H4 (cell line): Measurements from ENCODE around the gene C17orf113. TPM values are rescaled to one million over a fixed set of nuclear protein-coding genes. Genes with fewer than 3 reads are reported as not detected.
"Not testable (repeated sequence)": the region's sequence is repeated elsewhere in the genome, so short reads cannot be mapped to it uniquely, and the experiment has no call there.

Source experiments
- DNase-seq: peaks from one replicate; pipeline ENCODE4 v3.0.0-alpha.2; 2015; ENCODE audit warnings: low spot score
- total RNA-seq: library from RNA; depleted of rRNA; stranded (reverse); fragments of >200 nt; shearing (Covaris generic); gene quantifications from 2 replicates; pipeline ENCODE4 v1.2.3, GENCODE V29; 2014

Gene C17orf113
- total RNA-seq, 1 experiment from 2014 or later: 0.19 TPM

DNA sequence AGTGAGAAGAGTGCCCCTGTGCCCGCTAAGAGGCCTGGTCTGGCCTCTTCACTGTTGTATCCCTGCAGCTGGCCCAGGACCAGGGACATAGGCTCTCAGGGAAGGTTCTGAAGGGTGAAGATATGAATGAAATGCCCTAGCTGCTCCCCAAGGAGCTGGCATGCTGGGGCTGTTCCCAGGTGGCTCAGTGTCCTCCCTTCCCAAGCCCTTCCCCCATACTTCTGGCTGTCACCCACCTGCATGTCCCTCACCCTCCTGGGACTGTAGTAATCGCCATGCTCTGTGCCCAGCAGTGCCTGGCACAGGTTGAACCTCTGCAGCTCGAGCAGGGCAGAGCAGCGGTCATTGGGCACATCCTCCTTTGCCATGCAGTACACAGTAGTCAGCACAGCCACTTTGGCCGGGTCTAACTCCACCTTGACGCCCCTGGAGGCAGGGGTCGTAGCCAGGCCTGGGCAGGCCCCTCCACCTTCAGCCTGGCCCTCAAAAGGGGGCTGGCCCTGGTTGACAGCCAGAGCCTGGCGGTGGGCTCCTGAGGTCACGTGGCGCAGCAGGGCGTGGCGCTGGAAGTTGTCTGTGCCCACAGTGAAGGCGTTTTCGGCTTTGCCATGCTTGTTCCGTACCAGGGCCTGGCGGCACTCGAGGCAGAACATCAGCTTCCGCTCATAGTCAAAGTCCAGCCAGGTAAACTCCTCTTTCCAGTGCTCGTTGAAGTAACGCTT is 7.6 kb downstream of the C17orf113 start:
- no peak for DNase-seq

DNA sequence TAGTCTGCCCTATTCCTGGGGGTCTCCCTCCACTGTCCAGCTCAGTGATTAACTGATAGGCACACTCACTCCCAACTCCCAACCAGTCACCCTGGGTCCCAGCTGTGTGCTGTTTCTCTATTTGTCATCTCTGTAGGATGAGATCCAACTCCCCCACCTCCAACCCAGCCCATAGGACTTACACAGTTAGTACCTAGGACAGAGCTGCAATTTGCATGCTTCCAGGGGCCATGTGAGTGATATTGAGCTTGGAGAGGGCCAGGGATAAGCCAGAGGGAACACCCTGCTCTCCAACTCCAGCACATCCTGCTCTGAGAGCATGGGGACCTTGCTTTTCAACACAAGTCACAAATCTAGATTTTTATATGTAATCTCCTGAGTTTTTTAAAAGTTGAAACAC is 8.8 kb downstream of the C17orf113 start:
- no peak for DNase-seq

DNA sequence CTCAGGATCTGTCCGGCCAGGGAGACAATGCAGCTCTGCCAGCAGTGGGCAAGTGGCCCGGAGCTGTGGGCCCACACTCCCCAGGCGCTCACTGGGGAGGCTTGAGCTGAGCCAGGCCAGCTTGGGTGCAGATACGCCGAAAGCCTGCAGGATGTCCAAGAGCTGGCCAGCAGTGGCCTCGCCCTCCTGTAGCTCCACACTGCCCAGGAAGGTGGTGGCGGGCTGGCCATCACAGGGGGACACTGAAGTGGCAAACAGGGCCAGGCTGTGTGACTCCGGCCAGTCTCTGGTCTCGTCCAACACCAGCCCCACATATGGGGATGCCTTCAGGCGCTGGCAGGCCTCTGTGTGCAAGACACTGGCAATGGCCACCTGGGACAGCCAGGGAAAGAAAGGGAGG is 9.6 kb downstream of the C17orf113 start:
- no peak for DNase-seq

DNA sequence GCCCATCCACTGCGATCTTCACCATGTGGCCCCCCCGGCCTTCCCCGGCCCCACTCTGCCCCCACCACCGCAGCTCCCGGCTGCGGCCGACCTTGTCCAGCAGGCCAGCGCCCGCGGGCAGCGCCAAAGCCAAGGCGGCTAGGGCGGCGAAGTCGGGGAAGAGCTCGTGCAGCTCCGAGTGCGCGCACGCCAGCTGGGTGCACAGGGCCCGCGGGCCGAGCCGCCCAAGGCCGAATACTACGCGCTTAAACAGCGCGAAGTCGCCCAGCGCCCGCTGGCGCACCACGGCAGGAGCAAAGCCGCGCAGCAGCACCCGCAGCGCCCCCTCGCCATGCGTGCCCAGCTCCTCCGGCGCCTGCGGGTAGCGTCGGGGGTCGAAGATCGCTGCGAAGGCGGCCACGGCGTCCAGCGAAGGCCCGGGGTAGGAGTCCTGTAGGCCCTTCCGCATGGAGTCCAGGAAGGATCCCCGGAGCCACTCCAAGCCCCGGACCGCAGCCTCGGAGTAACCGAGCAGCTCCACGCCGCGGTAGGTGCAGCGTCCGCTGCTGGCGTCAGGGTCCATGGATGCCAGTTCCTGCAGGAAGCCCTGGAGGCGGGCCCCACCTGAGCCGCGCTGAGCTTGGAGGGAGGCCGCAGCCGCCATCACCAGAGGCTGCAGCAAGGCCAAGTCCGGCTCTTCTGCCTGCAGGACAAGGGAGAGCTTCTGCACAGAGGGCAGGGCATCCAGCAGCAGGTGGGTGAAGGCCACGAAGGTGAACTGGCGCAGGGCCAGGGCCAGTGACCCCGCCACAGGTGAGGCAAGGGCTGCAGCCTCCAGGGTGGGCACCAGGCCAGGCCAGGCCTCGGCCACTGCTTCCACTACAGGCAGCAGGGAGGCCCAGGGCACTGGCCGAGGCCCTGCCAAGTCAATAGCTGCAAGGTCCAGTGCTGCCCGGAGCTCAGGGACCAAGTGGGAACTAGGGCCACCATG is 10.3 kb downstream of the C17orf113 start:
- DNase-seq: no peak

DNA sequence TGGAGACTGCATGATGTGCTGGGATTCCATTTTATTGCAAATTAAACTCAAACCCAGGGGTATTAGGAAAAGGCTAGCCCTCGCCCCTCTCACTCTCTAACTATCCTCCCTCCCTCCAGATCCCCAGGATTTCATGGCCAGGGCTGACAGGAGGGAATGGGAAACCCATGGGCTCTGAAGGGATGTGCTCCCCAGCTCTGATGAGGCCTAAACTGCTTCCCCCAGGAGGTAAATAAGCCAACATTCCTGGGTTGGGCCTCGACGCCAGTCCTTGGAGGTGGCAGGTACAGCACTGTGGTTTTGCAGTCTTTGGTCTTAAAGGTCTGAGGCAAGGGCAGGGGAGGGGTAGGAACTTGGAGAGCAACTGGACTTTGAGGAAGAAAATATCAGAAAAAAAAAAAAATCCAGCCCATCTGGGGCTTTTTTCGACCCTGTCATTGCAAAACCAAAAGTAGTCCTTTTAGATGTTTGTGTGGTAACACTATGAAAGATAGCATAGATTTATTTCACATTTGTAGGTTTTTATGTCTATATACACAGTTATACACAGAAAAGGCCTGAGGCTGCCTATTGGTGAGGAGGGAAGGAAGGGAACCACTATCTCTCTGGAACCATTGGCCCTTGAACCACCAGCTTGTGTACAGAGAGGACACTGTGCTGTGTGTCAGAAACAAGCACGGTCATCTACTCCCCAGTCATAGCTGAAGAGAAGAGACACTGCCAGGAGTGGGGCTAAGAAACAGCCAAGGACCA is 12.0 kb downstream of the C17orf113 start:
- DNase-seq: no peak

DNA sequence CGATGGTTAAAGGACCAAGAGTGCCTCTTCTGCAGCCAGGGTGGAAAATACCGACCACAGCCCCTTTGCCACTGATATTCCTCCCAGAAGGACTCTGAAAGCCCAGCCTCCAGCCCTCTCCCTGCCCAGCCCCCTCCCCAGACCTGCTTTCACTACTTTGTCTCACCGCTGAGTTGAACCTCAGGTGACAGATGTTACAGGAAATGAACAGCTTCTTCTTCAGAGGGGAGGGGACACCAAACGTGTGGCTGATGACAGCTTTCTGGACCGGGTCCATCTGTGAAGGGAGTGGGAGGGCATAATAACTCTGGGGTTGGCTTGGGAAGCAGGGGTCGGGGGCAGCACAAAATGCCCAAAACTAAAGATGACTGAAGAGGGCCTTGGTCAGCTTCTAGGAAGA is 16.3 kb downstream of the C17orf113 start:
- no peak for DNase-seq

DNA sequence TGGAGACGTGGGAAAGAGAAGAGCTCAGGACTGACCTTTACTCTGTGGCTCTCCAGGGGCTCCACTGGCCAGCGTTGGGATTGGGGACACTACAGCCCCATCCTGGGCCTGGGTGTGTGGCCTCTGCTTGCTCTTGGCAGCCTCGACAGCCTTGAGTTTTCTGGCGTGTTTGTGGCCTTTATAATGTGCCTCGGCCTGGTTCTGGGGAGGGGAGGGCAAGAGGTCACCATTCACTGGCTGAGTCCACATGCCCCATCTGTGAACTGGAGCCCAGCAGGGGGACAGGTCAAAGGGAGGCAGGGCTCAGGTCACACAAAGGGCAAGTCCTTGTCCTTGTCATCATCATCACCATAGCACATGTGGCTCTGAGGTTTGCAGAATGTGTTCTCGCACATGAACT is 18.8 kb downstream of the C17orf113 start:
- DNase-seq: no peak

DNA sequence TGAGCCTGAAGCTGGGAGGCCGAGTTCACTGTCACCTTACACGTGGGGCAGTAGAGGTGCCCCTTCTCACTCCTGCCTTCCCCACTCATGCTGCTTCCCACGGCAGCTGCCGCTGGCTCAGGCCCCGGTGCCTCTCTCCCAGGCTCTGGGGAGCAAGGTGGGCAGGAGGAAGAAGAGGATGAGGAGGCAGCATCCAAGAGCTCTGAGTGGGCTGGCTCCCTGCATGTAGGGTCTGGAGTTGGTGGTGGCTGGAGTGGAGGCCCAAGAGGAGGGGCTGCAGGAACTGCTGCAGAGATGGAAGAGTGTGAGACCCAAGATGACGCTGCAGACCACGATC is 21.6 kb downstream of the C17orf113 start:
- no peak for DNase-seq

DNA sequence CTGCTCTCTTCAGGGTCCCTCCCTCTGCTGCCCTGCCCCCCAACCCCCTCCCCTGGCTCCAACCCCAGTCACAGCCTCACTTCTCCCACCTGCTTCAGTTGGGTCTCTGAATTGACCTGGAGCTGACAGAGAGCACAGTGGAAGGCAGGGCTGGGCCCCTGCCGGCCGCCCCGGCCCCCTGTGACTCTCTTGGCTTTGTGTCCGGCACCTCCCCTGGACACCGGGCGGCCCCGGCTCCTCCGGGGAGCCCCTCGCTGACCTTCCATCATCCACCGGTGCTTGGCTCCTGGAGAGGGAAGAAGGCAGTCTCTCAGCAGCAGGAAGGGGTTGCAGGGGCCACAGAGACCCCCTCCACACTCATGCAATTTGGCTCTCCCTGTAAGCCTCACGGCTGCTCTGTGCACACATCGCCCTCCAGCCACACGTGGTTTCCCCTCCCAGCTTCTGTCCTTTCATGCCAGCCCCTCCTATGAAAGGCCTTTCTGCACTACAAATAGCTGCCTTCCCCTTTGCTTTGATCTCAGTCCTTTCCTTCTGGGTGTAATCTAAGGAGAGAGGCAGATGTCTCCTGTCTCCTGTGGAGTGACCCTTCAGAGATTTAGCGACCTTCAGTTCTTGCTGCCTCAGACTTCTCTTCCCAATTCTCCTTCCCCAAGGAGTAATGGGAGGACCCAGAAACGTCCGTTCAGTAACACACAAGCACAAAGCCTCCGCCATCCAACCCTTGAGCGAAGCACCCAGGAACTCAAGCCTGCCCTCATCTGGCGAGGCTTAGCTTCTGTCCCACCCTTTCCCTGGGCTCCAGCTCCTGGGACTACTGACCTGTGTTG is 22.2 kb downstream of the C17orf113 start:
- DNase-seq: no peak

DNA sequence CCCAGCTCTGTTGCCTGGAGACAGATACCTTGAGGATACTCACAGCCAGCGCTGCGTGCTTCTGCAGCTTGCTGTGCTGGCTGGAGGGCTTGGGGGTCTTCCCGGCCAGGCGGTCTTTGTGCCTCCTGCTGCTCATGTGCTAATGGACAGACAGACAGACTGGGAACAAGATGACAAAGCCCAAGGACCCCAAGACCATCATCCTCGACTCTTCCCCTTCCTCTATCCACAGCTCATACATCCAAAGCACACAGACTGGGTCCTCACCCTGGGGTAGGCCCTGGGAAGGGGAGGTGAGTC is 22.9 kb downstream of the C17orf113 start:
- DNase-seq: no peak

DNA sequence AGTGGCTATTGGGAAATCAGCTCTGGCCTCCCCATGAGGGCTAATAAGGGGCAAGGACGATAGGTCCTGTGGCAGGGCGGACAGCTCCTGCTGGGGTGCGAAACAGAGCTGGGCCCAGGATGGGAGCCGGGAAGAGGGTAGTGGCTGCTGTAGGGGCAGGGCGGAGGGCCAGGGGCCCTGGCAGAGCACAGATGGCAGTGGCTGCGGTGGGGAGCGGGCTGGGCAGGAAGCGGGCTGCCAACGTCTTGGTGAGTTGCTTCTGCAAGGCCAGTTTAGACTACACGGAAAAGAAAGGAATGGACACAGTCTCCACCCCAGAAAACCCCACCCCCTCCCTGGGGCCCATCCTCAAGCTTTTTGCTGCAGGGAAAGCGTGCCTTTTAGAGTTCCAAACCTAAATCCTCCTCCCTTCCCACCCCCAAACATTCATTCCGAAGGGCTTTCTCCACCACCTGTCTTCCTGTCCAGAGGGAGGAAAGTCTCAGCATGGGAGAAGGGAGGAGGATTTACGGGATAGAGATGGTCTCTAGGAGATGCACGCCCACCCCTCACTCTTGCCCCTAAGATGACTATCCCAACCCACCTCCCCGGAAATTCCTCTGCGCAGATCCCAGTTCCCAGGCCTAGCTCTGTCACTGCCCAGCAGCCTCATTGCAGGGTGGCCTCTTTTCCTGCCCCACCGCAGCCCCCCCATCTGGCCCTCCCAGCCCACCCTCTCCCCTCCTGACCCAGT is 23.4 kb downstream of the C17orf113 start:
- DNase-seq: no peak

DNA sequence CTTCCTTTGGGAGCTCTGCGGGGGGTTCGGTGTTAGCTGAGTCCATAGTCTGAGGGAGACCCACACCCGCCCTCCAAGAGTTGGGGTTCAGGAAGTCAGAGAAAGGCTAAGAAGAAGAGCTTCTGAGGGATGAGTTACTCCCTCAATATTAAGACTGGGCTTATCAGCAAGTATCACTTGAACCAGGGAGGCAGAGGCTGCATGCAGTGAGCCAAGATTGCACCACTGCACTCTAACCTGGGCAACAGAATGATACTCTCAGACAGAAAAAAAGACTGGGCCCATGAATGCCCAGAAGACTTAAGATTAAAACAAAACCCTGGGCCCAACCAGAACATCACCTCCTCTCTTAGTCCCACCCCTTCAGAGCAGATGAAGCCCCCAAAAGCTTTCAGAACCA is 24.5 kb downstream of the C17orf113 start:
- DNase-seq: no peak

DNA sequence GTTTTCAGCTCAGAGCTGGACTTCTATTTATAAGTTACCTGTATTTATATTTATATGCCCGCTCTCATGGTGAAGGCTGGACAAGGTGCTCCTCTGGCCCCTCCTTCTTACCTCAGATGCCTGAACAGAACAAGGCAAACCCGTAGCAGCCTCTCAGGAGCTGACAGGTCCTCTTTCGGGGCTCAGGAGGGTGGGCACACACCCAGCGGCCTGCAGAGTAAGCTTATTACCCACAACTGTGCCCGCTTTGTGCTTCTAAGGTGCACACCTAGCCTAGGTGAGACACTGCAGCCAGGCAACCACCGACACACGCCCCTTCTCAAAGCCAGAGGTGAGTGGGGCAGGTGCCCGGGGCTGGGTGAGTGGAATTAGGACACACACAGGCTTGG is 25.2 kb downstream of the C17orf113 start:
- no peak for DNase-seq

DNA sequence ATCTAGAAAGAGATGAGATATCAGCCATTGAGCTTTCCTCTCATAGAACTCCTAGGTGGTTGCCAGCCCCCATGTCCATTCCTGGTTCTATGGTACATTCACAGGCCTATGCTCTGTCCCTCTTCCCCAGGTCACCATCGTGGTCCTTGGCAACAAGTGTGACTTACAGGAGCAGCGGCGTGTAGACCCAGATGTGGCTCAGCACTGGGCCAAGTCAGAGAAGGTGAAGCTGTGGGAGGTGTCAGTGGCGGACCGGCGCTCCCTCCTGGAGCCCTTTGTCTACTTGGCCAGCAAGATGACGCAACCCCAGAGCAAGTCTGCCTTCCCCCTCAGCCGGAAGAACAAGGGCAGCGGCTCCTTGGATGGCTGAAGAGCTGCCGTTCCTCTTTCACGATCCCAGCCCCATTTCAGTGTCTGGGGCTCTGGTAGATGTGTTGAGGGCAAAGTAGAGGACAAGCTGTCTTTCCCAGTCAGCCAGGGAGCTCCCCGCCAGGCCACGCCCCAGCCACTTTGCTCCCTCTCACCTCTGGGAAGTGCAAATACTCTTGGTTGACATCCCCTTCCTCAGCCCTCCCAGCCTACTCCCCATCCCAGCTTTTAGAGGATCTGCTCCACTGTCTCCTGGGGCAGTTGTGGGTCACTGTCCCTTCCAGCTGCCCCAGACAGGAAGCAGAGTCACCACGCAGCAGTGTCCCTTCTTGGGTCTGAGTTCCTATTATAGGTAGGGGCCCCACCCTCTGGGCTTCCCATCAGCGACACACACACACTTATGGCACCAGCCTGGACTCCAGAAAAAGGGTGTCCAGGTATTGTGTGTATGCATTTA is 26.7 kb downstream of the C17orf113 start:
- DNase-seq: no peak

DNA sequence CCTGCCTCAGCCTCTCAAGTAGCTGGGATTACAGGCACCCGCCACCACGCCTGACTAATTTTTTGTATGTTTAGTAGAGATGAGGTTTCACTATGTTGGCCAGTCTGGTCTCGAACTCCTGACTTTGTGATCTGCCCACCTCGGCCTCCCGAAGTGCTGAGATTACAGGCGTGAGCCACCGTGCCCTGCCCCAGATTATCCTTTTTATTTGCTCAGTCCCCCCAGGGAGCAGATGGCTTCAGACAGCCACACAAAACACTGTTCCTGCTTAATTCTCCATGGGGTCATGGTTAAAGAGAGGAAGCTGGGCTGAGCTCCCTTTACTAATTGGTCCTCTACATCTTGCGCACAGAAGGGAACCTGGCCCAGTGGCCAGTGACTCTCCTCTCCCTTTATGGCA is 29.6 kb downstream of the C17orf113 start:
- not testable (repeated sequence) for DNase-seq

DNA sequence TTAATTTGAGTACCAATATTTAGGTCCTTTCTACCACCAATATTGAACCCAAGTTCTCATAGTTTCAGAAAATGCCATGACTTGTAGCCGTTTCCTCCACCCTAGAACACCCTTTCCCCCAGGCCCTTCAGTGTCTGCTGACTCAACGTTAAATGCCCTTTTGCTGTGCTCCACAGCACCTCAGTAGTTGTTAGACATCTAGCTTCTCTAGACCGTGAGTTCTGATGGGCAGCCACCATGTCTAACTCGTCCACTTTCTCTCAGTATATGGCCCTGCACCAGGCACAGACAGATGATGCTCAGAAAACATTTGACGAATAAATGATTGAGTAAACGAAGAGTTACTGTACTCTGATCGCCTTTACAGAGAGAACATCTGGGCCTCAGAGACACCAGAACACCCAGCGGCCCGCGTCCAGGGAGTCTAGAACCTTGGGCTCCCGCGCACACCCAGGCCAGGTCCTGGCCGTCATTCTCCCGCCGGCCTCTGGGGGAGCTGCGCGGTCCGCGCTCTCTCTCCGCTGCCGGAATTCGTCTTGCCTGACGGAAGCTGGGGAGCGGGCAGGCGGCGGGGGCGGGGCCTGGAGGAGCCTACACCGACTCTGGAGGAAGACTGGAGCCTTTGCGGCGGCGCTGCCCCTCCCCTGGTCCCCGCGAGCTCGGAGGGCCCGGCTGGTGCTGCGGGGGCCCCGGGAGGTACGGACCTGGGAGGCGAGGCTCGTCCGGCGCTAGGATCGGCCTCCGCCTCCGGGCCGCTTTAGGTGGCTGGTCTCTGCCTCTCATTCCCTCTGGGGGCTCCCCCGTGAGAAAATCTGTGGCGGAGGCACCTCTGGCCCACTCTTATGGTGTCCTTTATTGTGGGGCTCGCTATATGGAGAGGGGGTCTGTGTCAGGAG is 30.6 kb downstream of the C17orf113 start, which contains the start of gene NKIRAS2:
NKIRAS2 (plus strand) TSS at position 582 of the 896 bp plus-strand sequence. CDS start 1,488 bp downstream, outside the sequence.
- DNase-seq: peak; percentile 82

DNA sequence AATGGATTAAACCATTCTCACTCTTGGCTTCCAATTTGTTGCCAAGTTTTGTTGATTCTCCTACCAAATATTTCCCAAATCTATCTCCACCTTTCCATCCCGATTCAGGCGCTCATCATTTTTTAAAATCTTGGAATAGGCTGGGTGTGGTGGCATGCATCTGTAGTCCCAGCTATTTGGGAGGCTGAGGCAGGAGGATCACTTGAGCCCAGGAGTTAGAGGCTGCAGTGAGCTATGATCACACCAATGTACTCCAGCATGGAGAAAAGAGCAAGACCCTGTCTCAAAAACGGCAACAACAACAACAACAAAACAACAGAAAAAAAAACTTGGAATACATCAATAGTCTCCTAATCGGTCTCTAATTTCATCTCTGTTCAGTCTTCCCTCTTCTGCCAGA is 31.4 kb downstream of the C17orf113 start:
- no peak for DNase-seq

DNA sequence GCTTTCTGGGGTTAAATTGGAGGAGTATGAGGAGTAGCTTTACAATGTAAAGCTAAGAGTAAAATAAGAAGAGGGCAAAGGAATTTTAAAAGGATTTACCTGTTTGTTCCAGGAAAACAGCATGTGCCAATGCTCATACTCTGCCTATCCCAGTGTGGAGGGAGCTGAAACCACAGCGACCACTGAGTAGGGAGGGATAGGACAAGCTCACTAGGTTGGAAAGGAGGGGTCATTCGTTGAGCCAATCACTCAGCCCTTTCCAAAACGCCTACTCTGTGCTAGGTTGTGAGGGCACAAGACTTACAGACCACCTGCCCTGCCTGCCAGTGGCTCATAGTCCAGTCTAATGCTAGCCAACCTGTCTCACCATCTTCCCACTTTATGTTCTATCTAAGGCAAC is 32.1 kb downstream of the C17orf113 start:
- no peak for DNase-seq

DNA sequence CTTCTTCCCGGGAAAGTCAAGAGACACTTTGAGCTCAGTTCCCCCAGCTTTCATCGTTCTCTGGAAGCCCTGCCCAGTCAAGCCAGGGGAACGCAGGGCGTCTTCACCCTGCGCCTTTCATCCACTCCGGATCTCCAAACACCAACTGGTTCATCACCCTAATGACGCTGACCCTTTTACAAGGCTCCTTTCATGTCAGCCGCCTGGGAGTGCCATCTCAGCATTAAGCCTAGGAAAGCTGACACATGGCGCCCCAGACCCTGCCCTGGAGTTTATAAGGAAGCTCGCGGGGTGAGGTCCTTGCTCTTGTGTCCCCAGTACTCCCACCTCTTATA is 32.6 kb downstream of the C17orf113 start:
- no peak for DNase-seq
